Endothelial cell of umbilical vein (primary cell): ENCODE measurements around the gene TIMM10B.

Experiments used
- EZH2 ChIP-seq: IDR thresholded peaks from 2 replicates; pipeline ENCODE4 v1.6.1; 2012; ENCODE audit warnings: borderline replicate concordance, low read depth, mild to moderate bottlenecking, moderate library complexity, low read length, inconsistent platforms; ENCODE audit not compliant: severe bottlenecking
- POLR2A ChIP-seq: IDR thresholded peaks from 2 replicates; pipeline ENCODE4 v1.6.1; 2012; ENCODE audit warnings: low read depth, mild to moderate bottlenecking, control low read depth, low read length
- POLR2AphosphoS5 ChIP-seq: IDR thresholded peaks from 2 replicates; pipeline ENCODE4 v1.6.1; 2012; ENCODE audit warnings: low read depth, mild to moderate bottlenecking, control low read depth, low read length, moderate library complexity; ENCODE audit not compliant: insufficient read depth

DNA sequence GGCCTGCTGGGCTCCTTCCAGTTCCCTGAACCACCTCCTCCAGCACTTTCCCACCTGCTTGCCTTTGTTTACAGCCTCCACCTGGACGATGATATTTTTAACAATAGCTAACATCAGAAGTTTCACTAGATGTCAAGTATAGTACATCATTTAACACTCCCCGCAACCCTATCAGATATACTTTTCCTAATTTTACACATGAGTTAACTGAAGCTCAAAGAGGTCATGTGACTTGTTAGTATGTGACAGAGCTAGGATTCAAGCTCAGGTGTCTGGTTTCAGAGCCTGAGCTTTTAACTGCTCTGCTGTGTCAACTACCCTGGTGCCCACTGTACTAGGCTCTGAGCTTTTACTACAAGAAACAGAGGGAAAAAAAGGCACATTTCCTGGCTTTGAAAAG is 26.2 kb upstream of the TIMM10B start:
- TF ChIP-seq POLR2AphosphoS5 (no peak), EZH2 (no peak), POLR2A (no peak)
